ENCODE results near the gene CMIP. TPM values are rescaled to one million over a fixed set of nuclear protein-coding genes. Genes with fewer than 3 reads are reported as not detected.

CMIP gene
- total and polyA plus RNA-seq, 10 of the 15 experiments (the other 5 are each of a cell fraction or from before 2014, with no cell fraction given): 1.2 to 43.2 (median 4.4) TPM

DNA sequence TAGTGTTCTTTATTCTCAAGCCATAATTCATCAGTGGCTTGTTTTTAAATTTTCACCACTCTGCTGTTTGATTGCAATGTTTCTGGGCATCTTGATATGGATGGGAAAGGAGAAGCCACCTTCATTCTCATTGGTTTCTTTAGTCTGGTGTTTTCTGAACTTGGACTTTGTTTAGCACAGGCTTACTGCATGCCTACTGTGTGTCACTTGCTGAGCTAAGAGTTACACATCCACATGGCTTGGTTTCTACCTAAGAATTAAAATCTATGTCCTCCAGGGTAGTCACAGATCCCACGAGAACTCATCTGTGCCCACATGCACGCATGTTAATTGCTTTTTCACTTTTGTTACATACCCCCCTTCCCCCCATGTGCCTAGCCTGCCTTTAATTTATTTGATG lies 4.6 kb downstream of the CMIP start:
- Histone ChIP-seq H3K4me1 (ENCODE audit: control insufficient read depth, insufficient read depth, low read length) (peaks cover 20% of the 10 kb centered on the region), H3K79me2 (ENCODE audit: control insufficient read depth, insufficient read depth, low read length) (peaks cover 88% of the 10 kb centered on the region), H3K9me3 (replicated peaks; ENCODE audit: control insufficient read depth, insufficient read depth, low read length) (peaks cover 5% of the 10 kb centered on the region; the same call in 1 of the 3 replicates), H3K27me3 (replicated peaks in 1 of 2; ENCODE audit: control insufficient read depth in 2 of 2, insufficient read depth in 2 of 2, low read length in 1 of 2) (no peaks in the 10 kb centered on the region), H3K9ac (ENCODE audit: control insufficient read depth, insufficient read depth, low read length) (no peak overlapping the region; the same call in 1 of the 2 replicates), H4K20me1 (ENCODE audit: control insufficient read depth, insufficient read depth) (no peaks in the 10 kb centered on the region), H3K36me3 (ENCODE audit: control insufficient read depth in 2 of 2, insufficient read depth in 2 of 2, low read length in 1 of 2) (no peaks in the 10 kb centered on the region; a peak in 4 of 4 replicates), H3K27ac (ENCODE audit: control insufficient read depth, insufficient read depth) (no peak overlapping the region), H2AFZ (ENCODE audit: control insufficient read depth, low read depth, low read length) (no peak overlapping the region), H3K4me3 (peak overlapping the region; percentile 100; the same call in 1 of the 2 replicates), H3K4me2 (ENCODE audit: control insufficient read depth, insufficient read depth) (peak overlapping the region; percentile 89)
- RAD21 ChIA-PET (ENCODE audit: unreplicated experiment): interaction anchor here (0.6 to 2.7 kb wide), 2 partner anchors 30 to 291 kb away, joined by 3 to 8 read pairs; no protein-coding TSS in a partner anchor
- TF ChIP-seq NFIC (IDR thresholded peaks at IDR 0.05; ENCODE audit: low read depth, low read length) (no peak), CHD2 (IDR thresholded peaks at IDR 0.05; ENCODE audit: borderline replicate concordance, low read depth, low read length) (0 out of 2 replicates have a peak, but pooled peaks have one; percentile 13), CBFB (IDR thresholded peaks at IDR 0.05; ENCODE audit: low read depth) (no peak), ZBTB40 (IDR thresholded peaks at IDR 0.05; ENCODE audit: borderline replicate concordance) (no peak), PAX5 (IDR thresholded peaks at IDR 0.05; ENCODE audit: borderline replicate concordance, low read depth, low read length) (no peak), PRDM15 (CRISPR knock-in tag; IDR thresholded peaks at IDR 0.05) (no peak), POLR2AphosphoS5 (IDR thresholded peaks at IDR 0.05; ENCODE audit: low read length) (no peak), MTA2 (IDR thresholded peaks at IDR 0.05; ENCODE audit: low read depth) (no peak), ZNF24 (IDR thresholded peaks at IDR 0.05) (no peak), NR2C1 (IDR thresholded peaks at IDR 0.05) (no peak), MTA3 (IDR thresholded peaks at IDR 0.05; ENCODE audit: borderline replicate concordance, low read length) (no peak), YY1 (IDR thresholded peaks at IDR 0.05; ENCODE audit: low read depth, low read length) (no peak), IRF4 (IDR thresholded peaks at IDR 0.05; ENCODE audit: low read depth, low read length) (no peak), DPF2 (IDR thresholded peaks at IDR 0.05) (0 out of 2 replicates have a peak, but pooled peaks have one; percentile 37)
- TF ChIP-seq, protein P1, sequence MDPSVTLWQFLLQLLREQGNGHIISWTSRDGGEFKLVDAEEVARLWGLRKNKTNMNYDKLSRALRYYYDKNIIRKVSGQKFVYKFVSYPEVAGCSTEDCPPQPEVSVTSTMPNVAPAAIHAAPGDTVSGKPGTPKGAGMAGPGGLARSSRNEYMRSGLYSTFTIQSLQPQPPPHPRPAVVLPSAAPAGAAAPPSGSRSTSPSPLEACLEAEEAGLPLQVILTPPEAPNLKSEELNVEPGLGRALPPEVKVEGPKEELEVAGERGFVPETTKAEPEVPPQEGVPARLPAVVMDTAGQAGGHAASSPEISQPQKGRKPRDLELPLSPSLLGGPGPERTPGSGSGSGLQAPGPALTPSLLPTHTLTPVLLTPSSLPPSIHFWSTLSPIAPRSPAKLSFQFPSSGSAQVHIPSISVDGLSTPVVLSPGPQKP (IDR thresholded peaks at IDR 0.05; ENCODE audit: low read depth, low read length): no peak
- CTCF ChIA-PET: interaction anchor here (0.7 to 1.2 kb wide), 2 partner anchors 40 to 155 kb away, joined by 3 read pairs; no protein-coding TSS in a partner anchor
- WGBS (ENCODE audit: insufficient coverage, insufficient replicate concordance, low lambda C conversion rate, missing lambda C conversion rate): 69% methylated on average over 2 of the region's 2 CpGs
- POLR2A ChIA-PET: interaction anchor here (1.0 kb wide), 1 partner anchor 32 kb away, joined by 3 read pairs; no protein-coding TSS in a partner anchor
- ATAC-seq (no peak), FAIRE-seq (no peak), DNase-seq (ENCODE audit: low read depth, low spot score) (no peak)
- BruUV-seq (replicated peaks): no TSS peak
- in situ Hi-C loops (cut with MboI) (no loop called here), intact Hi-C loops (cut with micrococcal nuclease; ENCODE audit: unreplicated experiment) (loop anchor here (5.0 kb wide), 1 partner anchor 73 kb away; no protein-coding TSS in a partner anchor)
- SMC1A ChIA-PET (ENCODE audit: uncharacterized antibody, unreplicated experiment): interaction anchor here (1.2 to 2.9 kb wide), 4 partner anchors 10 to 65 kb away, joined by 3 to 18 read pairs (median 3); no protein-coding TSS in a partner anchor

All from GM12878 (cell line).